ENCODE data around the gene NOLC1.

The NOLC1 gene

DNA sequence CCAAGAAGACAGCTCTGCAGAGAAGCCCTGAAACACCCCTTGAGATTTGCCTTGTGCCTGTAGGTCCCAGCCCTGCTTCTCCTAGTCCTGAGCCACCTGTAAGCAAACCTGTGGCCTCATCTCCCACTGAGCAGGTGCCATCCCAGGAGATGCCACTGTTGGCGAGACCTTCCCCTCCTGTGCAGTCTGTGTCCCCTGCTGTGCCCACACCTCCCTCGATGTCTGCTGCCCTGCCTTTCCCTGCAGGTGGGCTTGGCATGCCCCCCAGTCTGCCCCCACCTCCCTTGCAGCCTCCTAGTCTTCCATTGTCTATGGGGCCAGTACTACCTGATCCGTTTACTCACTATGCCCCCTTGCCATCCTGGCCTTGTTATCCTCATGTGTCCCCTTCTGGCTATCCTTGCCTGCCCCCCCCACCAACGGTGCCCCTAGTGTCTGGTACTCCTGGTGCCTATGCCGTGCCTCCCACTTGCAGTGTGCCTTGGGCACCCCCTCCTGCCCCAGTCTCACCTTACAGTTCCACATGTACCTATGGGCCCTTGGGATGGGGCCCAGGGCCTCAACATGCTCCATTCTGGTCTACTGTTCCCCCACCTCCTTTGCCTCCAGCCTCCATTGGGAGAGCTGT, 11.2 kb upstream of the NOLC1 start:
- Histone ChIP-seq H3K9ac (ENCODE audit: low read length) (no peak overlapping the region), H3K36me3 (ENCODE audit: insufficient read depth, low read length) (peaks cover 68% of the 10 kb centered on the region), H3K4me2 (ENCODE audit: low read length) (no peak overlapping the region), H3K9me2 (ENCODE audit: low read depth, low read length) (no peaks in the 10 kb centered on the region), H2AFZ (ENCODE audit: low read length) (no peak overlapping the region), H3K9me3 (ENCODE audit: low read length) (no peaks in the 10 kb centered on the region), H3K4me1 (ENCODE audit: insufficient read depth, low read length, severe bottlenecking) (peaks cover 4% of the 10 kb centered on the region), H3K27ac (ENCODE audit: low read depth, low read length, poor library complexity, severe bottlenecking) (no peak overlapping the region), H3K79me2 (ENCODE audit: insufficient read depth, low read length) (peaks cover 11% of the 10 kb centered on the region), H3K4me3 (ENCODE audit: low read depth, low read length, poor library complexity, severe bottlenecking) (no peak overlapping the region), H3K27me3 (ENCODE audit: insufficient read depth, low read length) (no peaks in the 10 kb centered on the region), H4K20me1 (ENCODE audit: insufficient read depth, low read length) (no peaks in the 10 kb centered on the region), H3F3A (ENCODE audit: insufficient read depth, low read length) (no peaks in the 10 kb centered on the region)
- TF ChIP-seq CTCF (IDR thresholded peaks at IDR 0.05; ENCODE audit: low read length) = no peak

GRCh38 chr10:102141583-102142107, 10.5 kb upstream of the NOLC1 start:
- Histone ChIP-seq H3K4me1 (ENCODE audit: insufficient read depth, low read length, severe bottlenecking) (no peaks in the 10 kb centered on the region), H2AFZ (ENCODE audit: low read length) (no peak overlapping the region), H3K27ac (ENCODE audit: low read depth, low read length, poor library complexity, severe bottlenecking) (no peak overlapping the region), H3F3A (ENCODE audit: insufficient read depth, low read length) (no peaks in the 10 kb centered on the region), H4K20me1 (ENCODE audit: insufficient read depth, low read length) (no peaks in the 10 kb centered on the region), H3K79me2 (ENCODE audit: insufficient read depth, low read length) (peaks cover 5% of the 10 kb centered on the region), H3K9ac (ENCODE audit: low read length) (no peak overlapping the region), H3K27me3 (ENCODE audit: insufficient read depth, low read length) (no peaks in the 10 kb centered on the region), H3K36me3 (ENCODE audit: insufficient read depth, low read length) (peaks cover 74% of the 10 kb centered on the region), H3K4me3 (ENCODE audit: low read depth, low read length, poor library complexity, severe bottlenecking) (no peak overlapping the region), H3K9me3 (ENCODE audit: low read length) (no peaks in the 10 kb centered on the region), H3K4me2 (ENCODE audit: low read length) (no peak overlapping the region), H3K9me2 (ENCODE audit: low read depth, low read length) (no peaks in the 10 kb centered on the region)
- TF ChIP-seq EZH2 (IDR thresholded peaks at IDR 0.05; ENCODE audit: borderline replicate concordance, low read length) (no peak), CTCF (IDR thresholded peaks at IDR 0.05; ENCODE audit: low read length) (no peak)

GRCh38 chr10:102146971-102147428, 5.2 kb upstream of the NOLC1 start:
- no peak overlapping the region for H3K4me3 ChIP-seq (ENCODE audit: low read depth, low read length, poor library complexity, severe bottlenecking)
- H3K27ac ChIP-seq (ENCODE audit: low read depth, low read length, poor library complexity, severe bottlenecking) = no peak overlapping the region
- no peak overlapping the region for H2AFZ ChIP-seq (ENCODE audit: low read length)
- H3K4me2 ChIP-seq (ENCODE audit: low read length) = no peak overlapping the region
- peaks cover 65% of the 10 kb centered on the region for H3K36me3 ChIP-seq (ENCODE audit: insufficient read depth, low read length)
- H3K9ac ChIP-seq (ENCODE audit: low read length) = no peak overlapping the region
- H3K4me1 ChIP-seq (ENCODE audit: insufficient read depth, low read length, severe bottlenecking) = peaks cover 6% of the 10 kb centered on the region
- H3K79me2 ChIP-seq (ENCODE audit: insufficient read depth, low read length) = no peaks in the 10 kb centered on the region
- no peaks in the 10 kb centered on the region for H4K20me1 ChIP-seq (ENCODE audit: insufficient read depth, low read length)
- TF ChIP-seq EZH2 (IDR thresholded peaks at IDR 0.05; ENCODE audit: borderline replicate concordance, low read length) (no peak), CTCF (IDR thresholded peaks at IDR 0.05; ENCODE audit: low read length) (no peak)
- no peaks in the 10 kb centered on the region for H3K9me3 ChIP-seq (ENCODE audit: low read length)
- no peaks in the 10 kb centered on the region for H3F3A ChIP-seq (ENCODE audit: insufficient read depth, low read length)
- H3K27me3 ChIP-seq (ENCODE audit: insufficient read depth, low read length) = no peaks in the 10 kb centered on the region
- H3K9me2 ChIP-seq (ENCODE audit: low read depth, low read length) = no peaks in the 10 kb centered on the region

Measured in OCI-LY1 (cell line).